IMR-90 (cell line): ENCODE data around the gene GRIK3. TPM values are rescaled to one million over a fixed set of nuclear protein-coding genes. Genes with fewer than 3 reads are reported as not detected.

Source experiments
- ATAC-seq: fragments of 200-7000 bp; cut with Tn5 transposase; 2 replicates; pipeline ENCODE4 v1.9.1; 2020; ENCODE audit warnings: low read depth, mild to moderate bottlenecking, moderate library complexity
- BruUV-seq: library from RNA; stranded (reverse); fragments of 400-500 nt; replicated peaks from 2 replicates; lab custom pipeline; 2021; lab: Mats Ljungman, UMichigan
- CTCF ChIA-PET: fragments of 300-600 bp; formaldehyde crosslinking; extraction: SDS; loops from one replicate; lab custom pipeline; 2021; ENCODE audit warnings: antibody characterized with exemption; lab: Yijun Ruan, JAX
- POLR2A ChIA-PET: fragments of 300-600 bp; sonication (Branson Sonifier 250); formaldehyde crosslinking; loops from one replicate; lab custom pipeline; 2022; ENCODE audit warnings: antibody characterized with exemption; ENCODE audit not compliant: unreplicated experiment; lab: Charles Lee
- DNase-seq: peaks from one replicate; pipeline ENCODE4 v3.0.0; 2013
- H2AFZ ChIP-seq: replicated peaks from 2 replicates; pipeline ENCODE3; 2013; ENCODE audit warnings: low read length, mild to moderate bottlenecking; ENCODE audit not compliant: poor library complexity
- H2AK5ac ChIP-seq: 2 replicates; pipeline ENCODE4 v1.6.1; 2013; ENCODE audit warnings: low read depth, low read length, inconsistent platforms
- H2AK9ac ChIP-seq: replicated peaks from 2 replicates; pipeline ENCODE3; 2013; ENCODE audit warnings: mild to moderate bottlenecking, low read depth, low read length, moderate library complexity; ENCODE audit not compliant: poor library complexity
- H2BK120ac ChIP-seq: 2 replicates; pipeline ENCODE4 v1.6.1; 2013; ENCODE audit warnings: low read depth, low read length, inconsistent platforms
- H2BK15ac ChIP-seq: 3 replicates; pipeline ENCODE4 v1.6.1; 2013; ENCODE audit warnings: low read depth, low read length, inconsistent platforms
- H2BK20ac ChIP-seq: 2 replicates; pipeline ENCODE4 v1.6.1; 2013; ENCODE audit warnings: low read depth, mild to moderate bottlenecking, inconsistent platforms, low read length, moderate library complexity
- H2BK5ac ChIP-seq: 2 replicates; pipeline ENCODE4 v1.6.1; 2013; ENCODE audit warnings: mild to moderate bottlenecking, low read depth, low read length, inconsistent platforms; ENCODE audit not compliant: poor library complexity, severe bottlenecking
- H3K14ac ChIP-seq: replicated peaks from 2 replicates; pipeline ENCODE4 v1.6.1; 2013; ENCODE audit warnings: low read depth, low read length, inconsistent platforms
- H3K18ac ChIP-seq: 2 replicates; pipeline ENCODE4 v1.6.1; 2013; ENCODE audit warnings: low read depth, low read length, control low read depth
- H3K23ac ChIP-seq: 2 replicates; pipeline ENCODE4 v1.6.1; 2013; ENCODE audit warnings: low read depth, low read length, inconsistent platforms
- H3K27ac ChIP-seq: 2 replicates; pipeline ENCODE4 v1.5.1; 2013; ENCODE audit warnings: mild to moderate bottlenecking, control low read depth, low read length; ENCODE audit not compliant: insufficient read depth
- H3K27me3 ChIP-seq: 2 replicates; pipeline ENCODE4 v1.6.1; 2013; ENCODE audit warnings: low read length; ENCODE audit not compliant: control insufficient read depth, insufficient read depth
- H3K36me3 ChIP-seq: 2 replicates; pipeline ENCODE4 v1.6.1; 2013; ENCODE audit warnings: low read length, mixed read lengths; ENCODE audit not compliant: control insufficient read depth, insufficient read depth
- H3K4ac ChIP-seq: 2 replicates; pipeline ENCODE4 v1.6.1; 2013; ENCODE audit warnings: low read depth, low read length, inconsistent platforms
- H3K4me1 ChIP-seq: 2 replicates; pipeline ENCODE4 v1.6.1; 2013; ENCODE audit warnings: low read length, mixed read lengths; ENCODE audit not compliant: control insufficient read depth, insufficient read depth
- H3K4me2 ChIP-seq: 2 replicates; pipeline ENCODE4 v1.6.1; 2013; ENCODE audit warnings: low read depth, mild to moderate bottlenecking, control low read depth, low read length, moderate library complexity
- H3K4me3 ChIP-seq: 2 replicates; pipeline ENCODE4 v1.5.1; 2013; ENCODE audit warnings: low read depth, mild to moderate bottlenecking, control low read depth, low read length, moderate library complexity; ENCODE audit not compliant: insufficient read depth
- H3K56ac ChIP-seq: 2 replicates; pipeline ENCODE4 v1.6.1; 2013; ENCODE audit warnings: low read length, inconsistent platforms; ENCODE audit not compliant: insufficient read depth; ENCODE audit errors: extremely low read depth
- H3K79me1 ChIP-seq, 2 experiments: 2 replicates each; pipeline ENCODE4 v1.6.1; 2013; ENCODE audit warnings: low read length in 2 of 2, inconsistent platforms in 1 of 2, low read depth in 1 of 2
- H3K9ac ChIP-seq: 2 replicates; pipeline ENCODE4 v1.6.1; 2013; ENCODE audit warnings: low read depth, low read length, control low read depth
- H3K9me1 ChIP-seq: 2 replicates; pipeline ENCODE4 v1.6.1; 2013; ENCODE audit warnings: low read length, inconsistent platforms; ENCODE audit not compliant: insufficient read depth
- H3K9me3 ChIP-seq: 2 replicates; pipeline ENCODE4 v1.6.1; 2013; ENCODE audit warnings: low read length; ENCODE audit not compliant: control insufficient read depth, insufficient read depth
- H4K20me1 ChIP-seq: 2 replicates; pipeline ENCODE4 v1.6.1; 2013; ENCODE audit warnings: low read length, inconsistent platforms; ENCODE audit not compliant: insufficient read depth
- H4K5ac ChIP-seq: 2 replicates; pipeline ENCODE4 v1.6.1; 2013; ENCODE audit warnings: mild to moderate bottlenecking, low read depth, low read length, control low read depth
- H4K8ac ChIP-seq, 2 experiments: 2 replicates each; pipeline ENCODE4 v1.6.1; 2013; ENCODE audit warnings: low read depth in 2 of 2, low read length in 2 of 2, control low read depth in 1 of 2, inconsistent platforms in 1 of 2
- H4K91ac ChIP-seq: 2 replicates; pipeline ENCODE4 v1.6.1; 2013; ENCODE audit warnings: low read depth, low read length, inconsistent platforms; ENCODE audit not compliant: insufficient read depth
- BHLHE40 ChIP-seq: fragments of 150-350 bp; IDR thresholded peaks from 2 replicates; pipeline ENCODE4 v1.6.1; 2016; ENCODE audit warnings: mild to moderate bottlenecking, low read depth, low read length
- CEBPB ChIP-seq: IDR thresholded peaks from 2 replicates; pipeline ENCODE4 v1.6.1; 2012; ENCODE audit warnings: low read depth, low read length, improper control_type of control experiment
- CHD1 ChIP-seq: IDR thresholded peaks from 2 replicates; pipeline ENCODE4 v1.6.1; 2012; ENCODE audit warnings: low read depth, low read length, improper control_type of control experiment
- CTCF ChIP-seq: conservative IDR thresholded peaks from 2 replicates; pipeline ENCODE4 v1.5.1; 2012; ENCODE audit warnings: mild to moderate bottlenecking, low read depth, low read length, improper control_type of control experiment
- ELK1 ChIP-seq: fragments of 150-350 bp; IDR thresholded peaks from 2 replicates; pipeline ENCODE4 v1.6.1; 2016; ENCODE audit warnings: low read depth, mild to moderate bottlenecking, low read length, moderate library complexity, borderline replicate concordance
- FOS ChIP-seq: fragments of 150-350 bp; IDR thresholded peaks from 2 replicates; pipeline ENCODE4 v1.6.1; 2016; ENCODE audit warnings: low read depth, low read length
- MAFK ChIP-seq: IDR thresholded peaks from 2 replicates; pipeline ENCODE4 v1.6.1; 2012; ENCODE audit warnings: low read depth, low read length, improper control_type of control experiment
- MAZ ChIP-seq: IDR thresholded peaks from 2 replicates; pipeline ENCODE4 v1.6.1; 2012; ENCODE audit warnings: low read depth, mild to moderate bottlenecking, low read length, improper control_type of control experiment, moderate library complexity, borderline replicate concordance
- MXI1 ChIP-seq: IDR thresholded peaks from 2 replicates; pipeline ENCODE4 v1.6.1; 2012; ENCODE audit warnings: low read depth, mild to moderate bottlenecking, low read length, moderate library complexity, borderline replicate concordance
- NFE2L2 ChIP-seq: fragments of 150-350 bp; IDR thresholded peaks from 2 replicates; pipeline ENCODE4 v1.6.1; 2016; ENCODE audit warnings: low read depth, mild to moderate bottlenecking, low read length
- POLR2A ChIP-seq: IDR thresholded peaks from 2 replicates; pipeline ENCODE4 v1.6.1; 2012; ENCODE audit warnings: mild to moderate bottlenecking, low read depth, low read length
- RAD21 ChIP-seq: IDR thresholded peaks from 2 replicates; pipeline ENCODE4 v1.6.1; 2012; ENCODE audit warnings: low read length, improper control_type of control experiment
- RCOR1 ChIP-seq: IDR thresholded peaks from 2 replicates; pipeline ENCODE4 v1.6.1; 2012; ENCODE audit warnings: mild to moderate bottlenecking, low read length, improper control_type of control experiment; ENCODE audit not compliant: insufficient replicate concordance
- RFX5 ChIP-seq: IDR thresholded peaks from 2 replicates; pipeline ENCODE4 v1.8.0; 2012; ENCODE audit warnings: low read depth, mild to moderate bottlenecking, low read length, moderate library complexity
- SMC3 ChIP-seq: fragments of 150-350 bp; IDR thresholded peaks from 2 replicates; pipeline ENCODE4 v1.6.1; 2016; ENCODE audit warnings: low read depth, mild to moderate bottlenecking, antibody characterized with exemption, low read length, moderate library complexity
- WGBS, 2 experiments: methylation state at CpG; one replicate each; pipeline versions ENCODE4 v1.1.5 to v1.1.7; 2013; ENCODE audit warnings: missing lambda C conversion rate in 2 of 2; ENCODE audit not compliant: insufficient read length in 1 of 2; ENCODE audit errors: extremely low coverage in 2 of 2; 5-methylcytosine and 5-hydroxymethylcytosine counted together
- dilution Hi-C: fragments of 300-500 bp; cut with HindIII; formaldehyde crosslinking; loops from one replicate; pipeline ENCODE4 v1.14.3; 2018; ENCODE audit warnings: low sequenced_read_pairs; ENCODE audit not compliant: unreplicated experiment
- in situ Hi-C: fragments of 300-500 bp; cut with MboI; formaldehyde crosslinking; loops from 3 replicates; pipeline ENCODE4 v1.14.3; 2019; ENCODE audit warnings: low sequenced_read_pairs, inconsistent platforms, mixed read lengths
- intact Hi-C: fragments of 100-400 bp; cut with micrococcal nuclease; formaldehyde crosslinking; loops from 2 replicates; pipeline ENCODE4 v1.10.0; 2022
- polyA plus RNA-seq, 3 experiments: library from polyadenylated mRNA; depleted of rRNA; stranded (reverse); fragments of >200 nt; gene quantifications; 2 replicates each; pipeline ENCODE4 v1.2.3, GENCODE V29; 2012; ENCODE audit warnings: low replicate concordance in 1 of 3
- total RNA-seq: library from RNA; depleted of rRNA; stranded (reverse); fragments of >200 nt; gene quantifications from 2 replicates; pipeline ENCODE4 v1.2.3, GENCODE V29; 2012
- TF ChIP-seq, protein P1 (sequence below): fragments of 150-350 bp; IDR thresholded peaks from 2 replicates; pipeline ENCODE4 v1.6.1; 2017; ENCODE audit warnings: mild to moderate bottlenecking, antibody characterized with exemption, low read length, low read depth

Gene GRIK3
- total and polyA plus RNA-seq, 2 of the 4 experiments (the other 2 are of a cell fraction) = not detected

DNA sequence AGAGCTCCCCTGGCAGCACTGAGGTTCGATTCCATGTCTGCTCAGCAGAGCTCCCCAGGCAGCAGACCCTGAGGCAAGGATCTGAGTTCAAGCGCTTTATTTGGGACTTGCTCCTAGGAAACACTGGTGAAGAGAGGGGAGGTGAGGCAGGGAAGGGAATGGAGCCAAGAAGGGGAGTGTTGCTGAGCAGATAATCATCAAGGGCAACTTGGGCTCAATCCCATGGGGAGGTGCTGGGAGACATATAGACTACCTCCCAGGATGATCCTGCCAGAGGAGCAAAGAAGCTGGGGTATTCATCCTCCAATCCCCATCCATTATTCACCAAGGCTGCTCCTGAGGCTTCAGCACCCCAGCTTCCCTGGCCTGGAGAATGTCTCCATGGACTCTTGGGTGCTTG, 47.0 kb downstream of the GRIK3 start:
- no peak overlapping the region for H3K4me2 ChIP-seq
- no peak overlapping the region for H2AK5ac ChIP-seq
- no peak overlapping the region for H3K27ac ChIP-seq
- no TSS peak for BruUV-seq
- no peak overlapping the region for H2BK15ac ChIP-seq
- H3K79me1 ChIP-seq = no peaks in the 10 kb centered on the region
- H3K4ac ChIP-seq = no peak overlapping the region
- no peak overlapping the region for H2AFZ ChIP-seq
- no peak overlapping the region for H4K5ac ChIP-seq
- no peak overlapping the region for H2BK5ac ChIP-seq
- 80% methylated on average over 1 of the region's 2 CpGs; no CpG with 5 or more reads in 1 of the 2 experiments for WGBS, 2 experiments
- TF ChIP-seq ELK1 (no peak), POLR2A (no peak), SMC3 (no peak), MAZ (no peak), MXI1 (no peak), MAFK (no peak), RAD21 (no peak), RFX5 (no peak), CTCF (no peak), BHLHE40 (no peak), CHD1 (no peak), FOS (no peak), NFE2L2 (no peak), RCOR1 (no peak), CEBPB (no peak)
- TF ChIP-seq, protein P1, sequence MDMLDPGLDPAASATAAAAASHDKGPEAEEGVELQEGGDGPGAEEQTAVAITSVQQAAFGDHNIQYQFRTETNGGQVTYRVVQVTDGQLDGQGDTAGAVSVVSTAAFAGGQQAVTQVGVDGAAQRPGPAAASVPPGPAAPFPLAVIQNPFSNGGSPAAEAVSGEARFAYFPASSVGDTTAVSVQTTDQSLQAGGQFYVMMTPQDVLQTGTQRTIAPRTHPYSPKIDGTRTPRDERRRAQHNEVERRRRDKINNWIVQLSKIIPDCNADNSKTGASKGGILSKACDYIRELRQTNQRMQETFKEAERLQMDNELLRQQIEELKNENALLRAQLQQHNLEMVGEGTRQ = no peak
- H3K18ac ChIP-seq = no peak overlapping the region
- intact Hi-C loops (no loop called here), in situ Hi-C loops (no loop called here), dilution Hi-C loops (no loop called here)
- ATAC-seq (no peak), DNase-seq (no peak)
- no peaks in the 10 kb centered on the region for H3K36me3 ChIP-seq
- no peaks in the 10 kb centered on the region for H3K9me3 ChIP-seq
- no peaks in the 10 kb centered on the region for H4K20me1 ChIP-seq
- H2AK9ac ChIP-seq = no peak overlapping the region
- no peak overlapping the region for H4K8ac ChIP-seq
- no peak overlapping the region for H3K4me3 ChIP-seq
- no peak overlapping the region for H3K9ac ChIP-seq
- no peak overlapping the region for H3K14ac ChIP-seq
- H3K27me3 ChIP-seq = no peaks in the 10 kb centered on the region; the same call in 1 of the 2 replicates
- no peak overlapping the region for H3K23ac ChIP-seq
- no peak overlapping the region for H2BK120ac ChIP-seq
- no peak overlapping the region for H3K56ac ChIP-seq
- CTCF ChIA-PET = no interaction called here
- no peaks in the 10 kb centered on the region for H3K4me1 ChIP-seq
- POLR2A ChIA-PET = no interaction called here
- H3K9me1 ChIP-seq = no peaks in the 10 kb centered on the region
- H4K91ac ChIP-seq = no peak overlapping the region
- H2BK20ac ChIP-seq = no peak overlapping the region
